ENCODE measurements around the gene DOCK2. TPM values are rescaled to one million over a fixed set of nuclear protein-coding genes. Genes with fewer than 3 reads are reported as not detected.

The DOCK2 gene
- total and polyA plus RNA-seq, 7 donors: 2.3 to 21.1 (median 12.5) TPM

DNA sequence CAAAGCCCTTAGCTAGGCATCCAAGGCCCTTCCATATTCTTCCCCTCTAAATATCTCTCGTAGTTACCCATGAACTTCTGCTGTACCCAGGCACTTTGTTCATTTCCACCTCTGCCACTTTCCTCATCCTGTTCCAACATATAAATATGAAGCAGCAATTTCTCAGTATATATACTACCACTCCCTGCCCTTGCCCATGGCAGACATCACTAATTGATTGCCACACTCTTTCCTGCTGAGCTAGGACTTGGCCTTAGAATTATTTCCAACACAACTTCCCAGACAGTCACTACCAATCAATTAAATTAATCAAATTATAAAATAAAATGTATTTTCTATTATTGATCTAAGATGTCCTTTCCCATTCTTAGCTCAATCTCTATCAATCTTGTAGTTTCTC is 334.7 kb downstream of the DOCK2 start:
- 80 to 86% methylated on average over 1 of the region's 1 CpG for WGBS, 2 donors
- Histone ChIP-seq H3K4me1 (no peaks in the 10 kb centered on the region), H3K36me3 (no peaks in the 10 kb centered on the region), H3K9me3 (no peaks in the 10 kb centered on the region), H3K4me3 (no peak overlapping the region), H3K27ac (no peak overlapping the region), H3K27me3 (peaks cover 0 to 6% (median 0%) of the 10 kb centered on the region in 3 donors)
- no peak for TF ChIP-seq POLR2AphosphoS5 (IDR thresholded peaks at IDR 0.05)
- no peak for TF ChIP-seq EP300 (IDR thresholded peaks at IDR 0.05)
- TF ChIP-seq CTCF (IDR thresholded peaks at IDR 0.05): no peak
- TF ChIP-seq POLR2A (IDR thresholded peaks at IDR 0.05): no peak
- intact Hi-C loops (cut with DNase I): no loop called here
- DNase-seq: no peak

DNA sequence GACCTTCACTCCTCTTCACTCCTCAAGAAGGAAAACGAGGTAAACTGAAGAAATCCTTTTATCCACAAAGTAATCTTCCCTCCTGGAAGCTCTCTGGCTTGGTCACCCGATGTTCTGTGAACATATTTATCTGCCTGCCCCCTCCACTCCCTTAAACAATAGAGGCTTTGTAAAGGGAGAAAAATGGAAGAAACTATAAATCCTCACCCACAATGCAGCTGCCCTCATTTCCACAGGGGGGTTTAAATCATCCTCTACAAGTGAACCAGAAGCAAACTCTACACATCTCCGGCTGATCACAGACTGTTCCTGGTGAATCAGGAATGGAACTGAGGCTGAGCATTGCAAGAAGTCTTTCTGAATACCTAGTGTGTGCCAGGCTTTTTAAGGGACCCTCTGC is 336.0 kb downstream of the DOCK2 start:
- WGBS, 2 donors: 47 to 82% methylated on average over 3 of the region's 3 CpGs
- H3K36me3 ChIP-seq: no peaks in the 10 kb centered on the region
- no peak overlapping the region for H3K27ac ChIP-seq
- H3K27me3 ChIP-seq: peaks cover 0 to 6% (median 6%) of the 10 kb centered on the region in 3 donors
- no peak for TF ChIP-seq POLR2AphosphoS5 (IDR thresholded peaks at IDR 0.05)
- no peak for TF ChIP-seq EP300 (IDR thresholded peaks at IDR 0.05)
- no peak for TF ChIP-seq CTCF (IDR thresholded peaks at IDR 0.05)
- no peak for DNase-seq
- no peaks in the 10 kb centered on the region for H3K9me3 ChIP-seq
- intact Hi-C loops (cut with DNase I): no loop called here
- no peak overlapping the region for H3K4me3 ChIP-seq
- H3K4me1 ChIP-seq: no peaks in the 10 kb centered on the region

- Histone ChIP-seq H3K27ac (no peak overlapping the region), H3K4me3 (no peak overlapping the region), H3K4me1 (no peaks in the 10 kb centered on the region), H3K9me3 (no peaks in the 10 kb centered on the region), H3K36me3 (no peaks in the 10 kb centered on the region), H3K27me3 (peaks cover 0 to 14% (median 6%) of the 10 kb centered on the region in 3 donors)
- TF ChIP-seq EP300 (IDR thresholded peaks at IDR 0.05): no peak
- TF ChIP-seq CTCF (IDR thresholded peaks at IDR 0.05): no peak
- no peak for TF ChIP-seq POLR2AphosphoS5 (IDR thresholded peaks at IDR 0.05)
- no peak for TF ChIP-seq POLR2A (IDR thresholded peaks at IDR 0.05)
- intact Hi-C loops (cut with DNase I): no loop called here
- WGBS, 2 donors: 60 to 67% methylated on average over 6 of the region's 6 CpGs
- DNase-seq: no peak
Observed at GRCh38 chr5:169974121-169974770, 337.2 kb downstream of the DOCK2 start.

DNA sequence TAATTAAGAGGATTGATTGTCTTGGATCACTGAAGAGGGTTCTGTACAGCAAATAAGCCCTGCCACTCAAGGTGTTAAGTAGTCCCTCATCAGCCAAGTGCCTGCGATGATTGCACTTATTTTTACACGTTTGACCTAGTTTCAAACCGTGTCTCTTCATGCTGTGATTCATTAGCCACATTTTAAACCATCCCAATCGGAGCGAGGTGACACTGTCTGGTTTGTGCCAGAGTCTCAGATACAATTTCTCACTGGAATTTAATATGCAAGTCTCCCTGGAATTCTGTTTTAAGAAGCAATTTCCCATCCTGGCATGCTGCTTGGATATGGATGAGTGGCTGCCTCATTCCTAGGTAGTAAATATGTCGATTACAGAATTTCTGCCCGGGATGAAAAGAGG is 341.6 kb downstream of the DOCK2 start:
- no peaks in the 10 kb centered on the region for H3K4me1 ChIP-seq
- H3K36me3 ChIP-seq: no peaks in the 10 kb centered on the region
- WGBS, 2 donors: 60 to 73% methylated on average over 7 of the region's 7 CpGs
- no peak overlapping the region for H3K4me3 ChIP-seq
- peaks cover 0 to 37% (median 0%) of the 10 kb centered on the region in 3 donors for H3K27me3 ChIP-seq
- no peak for DNase-seq
- H3K9me3 ChIP-seq: no peaks in the 10 kb centered on the region
- no peak for TF ChIP-seq EP300 (IDR thresholded peaks at IDR 0.05)
- TF ChIP-seq POLR2A (IDR thresholded peaks at IDR 0.05): no peak
- no peak for TF ChIP-seq POLR2AphosphoS5 (IDR thresholded peaks at IDR 0.05)
- no peak for TF ChIP-seq CTCF (IDR thresholded peaks at IDR 0.05)
- H3K27ac ChIP-seq: no peak overlapping the region
- intact Hi-C loops (cut with DNase I): no loop called here

GRCh38 chr5:169979871-169980270 is 342.8 kb downstream of the DOCK2 start:
- no peak overlapping the region for H3K27ac ChIP-seq
- H3K9me3 ChIP-seq: no peaks in the 10 kb centered on the region
- DNase-seq: no peak
- intact Hi-C loops (cut with DNase I): no loop called here
- WGBS, 2 donors: 11 to 42% methylated on average over 3 of the region's 3 CpGs
- H3K4me3 ChIP-seq: peak overlapping the region in 1 of 4 donors; percentile 3
- peaks cover 0 to 42% (median 0%) of the 10 kb centered on the region in 3 donors for H3K27me3 ChIP-seq
- TF ChIP-seq POLR2AphosphoS5 (IDR thresholded peaks at IDR 0.05) (no peak), POLR2A (IDR thresholded peaks at IDR 0.05) (no peak), CTCF (IDR thresholded peaks at IDR 0.05) (no peak), EP300 (IDR thresholded peaks at IDR 0.05) (no peak)
- H3K36me3 ChIP-seq: no peaks in the 10 kb centered on the region
- no peaks in the 10 kb centered on the region for H3K4me1 ChIP-seq
